Measurements from ENCODE around the gene OR4E2. TPM values are rescaled to one million over a fixed set of nuclear protein-coding genes. Genes with fewer than 3 reads are reported as not detected.

OR4E2 gene
- total RNA-seq, 1 experiment from 2014 or later, result not detected

- peaks cover 3% of the 10 kb centered on the region; the same call in 1 of the 2 replicates for H3K27me3 Mint-ChIP-seq (ENCODE audit: low read depth)
- H3K27ac Mint-ChIP-seq, result no peak overlapping the region
- Histone ChIP-seq H2BK120ac (ENCODE audit: low read depth, low read length, poor library complexity, severe bottlenecking) (no peak overlapping the region), H3K23me2 (ENCODE audit: insufficient read length, low read depth, low read length, poor library complexity, severe bottlenecking) (no peaks in the 10 kb centered on the region), H3K14ac (ENCODE audit: insufficient read depth, low read length) (no peak overlapping the region), H3K4me2 (ENCODE audit: insufficient read depth, insufficient read length, low read length) (no peak overlapping the region), H2BK15ac (ENCODE audit: low read depth, low read length) (no peak overlapping the region), H3K4me1 (ENCODE audit: insufficient read depth, low read length) (no peaks in the 10 kb centered on the region), H3K4ac (ENCODE audit: low read depth, low read length) (no peak overlapping the region), H3K18ac (ENCODE audit: insufficient read length, low read depth, low read length) (no peak overlapping the region), H2AK5ac (ENCODE audit: insufficient read length, low read length) (no peak overlapping the region), H4K5ac (ENCODE audit: insufficient read length, low read depth, low read length) (no peak overlapping the region), H2BK12ac (ENCODE audit: insufficient read length, low read depth, low read length) (no peak overlapping the region), H3K9me3 (ENCODE audit: control insufficient read depth, low read depth, low read length) (no peaks in the 10 kb centered on the region), H2AFZ (ENCODE audit: low read length) (no peak overlapping the region), H3K79me2 (ENCODE audit: insufficient read depth, low read length) (no peaks in the 10 kb centered on the region; the same call in 1 of the 2 replicates), H3K23ac (ENCODE audit: insufficient read length, low read depth, low read length) (no peak overlapping the region), H4K91ac (ENCODE audit: insufficient read length, low read depth, low read length) (no peak overlapping the region), H3K27ac (ENCODE audit: insufficient read length, low read depth, low read length) (no peak overlapping the region), H4K20me1 (ENCODE audit: control insufficient read depth, insufficient read depth, insufficient read length) (no peaks in the 10 kb centered on the region), H2BK5ac (ENCODE audit: insufficient read length, low read length) (no peak overlapping the region), H3K56ac (ENCODE audit: insufficient read length, low read depth, low read length) (no peak overlapping the region), H3K27me3 (ENCODE audit: insufficient read depth, low read length) (no peaks in the 10 kb centered on the region), H4K8ac (replicated peaks; ENCODE audit: insufficient read length, low read depth, low read length) (no peak overlapping the region), H2BK20ac (ENCODE audit: low read depth, low read length, poor library complexity, severe bottlenecking) (no peak overlapping the region), H3K79me1 (ENCODE audit: insufficient read depth, low read depth, low read length, poor library complexity, severe bottlenecking) (no peaks in the 10 kb centered on the region), H3K9ac (ENCODE audit: extremely low read depth, insufficient read length, low read length) (no peak overlapping the region), H3T11ph (ENCODE audit: low read length) (no peak overlapping the region)
- H3K4me1 Mint-ChIP-seq, result peaks cover 7 to 10% of the 10 kb centered on the region in 2 experiments; a peak in 1 of 4 replicates
- DNase-seq, result no peak
- H3K36me3 Mint-ChIP-seq (ENCODE audit: insufficient read depth in 1 of 3, low read depth in 3 of 3), result no peaks in the 10 kb centered on the region; a peak in 1 of 7 replicates
- no CpG with 5 or more reads among the region's 2 CpGs for WGBS (ENCODE audit: extremely low coverage, insufficient read length, low lambda C conversion rate)
- peaks cover 0 to 4% of the 10 kb centered on the region in 2 experiments; a peak in 2 of 5 replicates for H3K9me3 Mint-ChIP-seq
- H3K4me3 Mint-ChIP-seq, result no peak overlapping the region
- no peak for TF ChIP-seq CTCF (conservative IDR thresholded peaks at IDR 0.05)
Measured at GRCh38 chr14:21699551-21699950, 45.9 kb downstream of the OR4E2 start.
